GM19099 (cell line): ENCODE data around the gene SLC26A6.

Source experiments
- POLR2A ChIP-seq: IDR thresholded peaks from 3 replicates; pipeline ENCODE4 v1.6.1; 2011; ENCODE audit warnings: low read depth; ENCODE audit not compliant: insufficient read length; ENCODE audit errors: extremely low read depth

The SLC26A6 gene

DNA sequence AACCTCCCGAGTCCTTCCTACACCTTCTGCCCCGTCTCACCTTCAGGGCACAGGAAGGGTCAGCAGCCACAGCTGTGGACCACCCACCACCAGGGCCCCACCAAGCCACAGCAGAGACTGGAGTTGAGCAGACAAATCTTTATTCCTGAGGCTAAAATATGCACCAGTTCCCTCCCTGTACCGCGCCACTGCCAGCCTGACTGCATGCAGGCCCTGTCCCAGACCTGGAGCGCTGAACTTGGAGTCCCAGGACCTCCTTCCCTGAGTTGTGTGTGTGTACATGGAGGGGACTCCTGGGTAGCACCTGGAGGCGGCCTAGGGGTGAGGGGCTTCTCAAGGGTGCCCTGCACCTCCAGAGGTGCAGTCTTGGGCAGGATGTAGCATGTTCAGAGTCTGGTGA, 9.7 kb downstream of the SLC26A6 start:
- no peak for TF ChIP-seq POLR2A

DNA sequence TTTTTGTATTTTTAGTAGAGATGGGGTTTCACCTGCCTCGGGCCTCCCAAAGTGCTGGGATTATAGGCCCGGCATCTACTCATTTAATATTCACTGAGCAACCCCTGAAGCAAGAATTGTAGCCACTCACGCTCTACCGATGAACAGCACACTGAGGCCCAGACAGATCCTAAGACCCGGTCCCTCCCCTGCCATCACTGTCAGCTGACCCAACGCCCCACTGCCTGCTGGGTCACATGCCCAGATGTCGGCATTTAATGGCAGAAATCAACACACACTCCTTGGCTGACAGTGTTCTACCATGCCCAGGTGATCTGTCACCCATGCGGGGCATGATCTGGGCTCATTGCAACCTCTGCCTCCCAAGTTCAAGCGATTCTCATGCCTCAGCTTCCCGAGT, 10.5 kb downstream of the SLC26A6 start:
- TF ChIP-seq POLR2A: no peak

DNA sequence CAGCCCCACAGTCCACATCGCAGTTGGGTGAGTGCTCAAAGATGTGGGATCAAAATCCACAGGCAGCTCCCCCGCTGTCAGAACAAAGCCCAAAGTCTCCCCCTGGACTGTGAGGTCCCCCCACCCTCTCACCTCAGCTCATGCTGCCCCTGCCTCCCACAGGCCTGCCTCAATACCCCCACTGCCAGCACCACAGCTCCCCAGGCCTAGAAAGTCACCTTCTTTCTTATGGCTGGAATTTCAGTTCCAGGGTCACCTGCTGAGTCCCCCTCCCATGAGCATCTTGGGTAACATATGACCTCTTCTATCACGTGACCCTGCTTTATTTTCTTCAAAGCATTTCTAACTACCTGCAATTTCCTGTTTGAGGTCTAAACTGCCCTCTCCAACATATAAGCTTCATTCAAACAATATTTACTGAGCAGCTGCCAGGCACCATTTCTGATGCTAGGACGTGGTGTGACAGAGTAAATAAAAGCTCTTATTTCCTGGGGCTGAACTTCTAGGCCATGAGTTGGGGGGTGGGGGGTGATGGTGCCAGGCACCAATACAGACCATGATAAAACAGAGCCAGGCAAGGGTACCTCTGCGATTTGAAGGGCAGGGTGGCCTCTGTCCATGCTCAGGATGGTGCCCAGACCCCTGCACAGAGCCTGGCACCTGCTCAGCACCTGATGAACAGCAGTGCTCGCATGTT, 11.3 kb downstream of the SLC26A6 start:
- TF ChIP-seq POLR2A: no peak

DNA sequence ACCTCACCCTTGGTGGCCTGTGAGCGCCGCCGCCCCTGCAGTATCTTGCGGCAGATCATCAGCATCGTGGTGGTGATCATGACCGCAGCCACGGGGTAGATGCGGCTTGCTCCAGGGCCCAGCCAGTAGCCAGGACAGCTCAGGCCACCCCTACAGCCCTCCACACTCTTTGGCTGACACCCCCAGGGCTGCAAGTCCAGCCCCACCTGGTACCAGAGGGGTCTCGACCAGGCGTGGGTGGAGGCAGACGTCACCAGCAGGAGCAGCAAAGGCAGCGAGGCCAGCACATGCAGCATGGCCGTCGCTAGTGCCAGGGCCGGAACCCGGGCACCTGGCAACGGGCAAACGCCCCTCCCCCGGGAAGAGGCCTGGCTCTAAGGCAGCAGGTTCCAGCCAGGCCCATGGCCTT, 13.8 kb downstream of the SLC26A6 start, which contains the start of gene TMEM89:
Gene TMEM89, minus strand, starts transcription at position 309 of the 409 bp plus-strand sequence. Its CDS starts 13 bp downstream, at position 296.
- no peak for TF ChIP-seq POLR2A

DNA sequence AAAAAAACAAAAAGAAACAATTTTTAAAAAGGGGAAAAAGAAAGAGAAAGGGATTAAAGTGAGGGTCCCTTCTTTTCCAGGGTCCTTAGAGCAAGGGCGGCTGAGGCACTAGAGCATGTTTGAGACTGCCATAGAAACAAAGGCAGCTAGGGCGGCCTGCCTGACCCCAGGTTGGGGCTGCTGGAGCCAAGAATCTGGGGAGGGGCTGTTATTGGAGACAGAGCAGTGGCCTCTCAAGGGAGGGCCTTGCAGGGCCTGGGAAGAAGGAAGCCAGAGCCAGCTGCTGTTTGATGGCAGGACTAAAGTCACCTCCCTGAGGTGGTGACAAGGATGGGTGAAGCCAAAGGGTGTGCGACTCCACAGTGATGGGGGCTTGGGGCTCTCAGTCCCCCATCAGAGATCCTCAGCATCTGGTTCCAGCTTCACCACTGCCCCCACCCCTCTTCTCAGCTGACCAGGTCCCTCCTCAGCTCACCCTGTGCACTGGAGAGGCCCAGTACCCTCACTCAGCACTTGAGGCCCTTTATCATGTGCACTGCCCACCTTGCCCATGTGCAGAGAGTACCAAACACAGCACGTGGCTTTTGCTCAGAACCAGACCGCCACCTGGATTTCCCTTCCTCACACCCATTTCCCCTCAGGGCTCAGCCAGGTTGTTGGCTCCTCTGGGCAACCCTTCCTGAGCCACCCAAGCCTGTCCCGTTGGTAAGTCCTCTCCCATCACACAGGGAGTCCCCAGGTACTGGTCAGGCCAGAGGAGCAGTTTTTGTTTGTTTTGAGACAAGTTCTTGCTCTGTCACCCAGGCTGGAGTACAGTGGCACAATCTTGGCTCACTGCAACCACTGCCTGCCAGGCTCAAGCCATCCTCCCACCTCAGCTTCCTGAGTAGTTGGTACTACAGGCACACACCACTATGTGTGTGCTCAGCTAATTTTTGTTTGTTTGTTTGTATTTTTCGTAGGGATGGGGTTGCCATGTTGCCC, 15.4 kb downstream of the SLC26A6 start:
- TF ChIP-seq POLR2A: no peak

DNA sequence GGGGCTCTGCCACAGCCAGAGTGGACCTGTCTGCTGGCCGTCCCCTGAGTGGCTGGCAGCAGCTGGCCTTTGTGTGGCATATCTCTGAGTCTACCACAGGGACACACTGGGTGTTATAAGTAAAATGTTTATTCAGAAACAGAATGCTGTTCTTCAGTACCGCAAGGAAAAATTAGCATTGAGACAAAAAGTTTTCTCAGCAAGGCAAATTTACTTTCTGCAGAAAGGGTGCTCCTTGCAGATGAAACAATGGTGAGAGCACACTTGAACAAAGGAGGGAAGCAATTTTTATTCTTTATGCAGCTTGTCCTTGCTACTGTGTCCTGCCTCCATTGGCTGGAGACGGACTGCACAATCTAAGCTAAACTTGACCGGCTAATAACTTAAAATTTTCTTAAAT, 17.7 kb downstream of the SLC26A6 start:
- no peak for TF ChIP-seq POLR2A

DNA sequence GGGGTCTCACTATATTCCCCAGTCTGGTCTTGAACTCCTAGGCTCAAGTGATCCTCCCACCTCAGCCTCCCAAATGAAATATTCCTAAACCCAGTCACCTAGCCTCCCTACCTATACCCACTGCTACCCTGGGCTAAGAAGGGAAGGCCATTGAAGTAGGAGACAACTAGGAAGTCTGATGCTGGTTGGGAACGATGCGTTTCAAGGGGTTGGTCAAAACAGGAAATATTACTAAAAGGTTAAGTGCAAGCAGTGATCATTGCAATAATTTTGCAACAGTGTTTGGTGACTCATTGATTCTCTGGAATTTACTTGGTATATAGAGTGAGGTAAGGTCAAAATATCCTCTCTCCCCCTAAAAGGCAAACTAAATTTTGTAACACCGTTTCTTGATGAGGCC, 21.2 kb downstream of the SLC26A6 start:
- no peak for TF ChIP-seq POLR2A

DNA sequence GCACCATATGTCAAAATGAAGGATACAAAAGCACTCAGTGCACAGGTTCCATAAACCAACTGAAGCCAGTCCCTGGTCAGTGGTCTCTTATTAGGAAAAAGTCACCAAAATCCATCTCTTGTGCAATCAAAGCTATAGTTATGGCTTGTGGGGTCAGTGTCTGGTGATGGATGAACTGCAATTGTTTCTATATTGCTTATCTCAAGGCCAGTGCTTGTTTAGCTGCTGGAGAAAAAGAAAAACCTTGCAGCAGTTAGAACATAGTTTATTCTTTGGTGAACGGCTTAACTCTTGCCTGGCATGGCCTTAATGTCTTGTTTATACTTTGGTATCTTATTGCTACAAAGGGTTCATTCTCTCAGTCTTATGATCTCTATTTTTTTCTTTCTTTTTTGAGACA, 23.0 kb downstream of the SLC26A6 start:
- no peak for TF ChIP-seq POLR2A

DNA sequence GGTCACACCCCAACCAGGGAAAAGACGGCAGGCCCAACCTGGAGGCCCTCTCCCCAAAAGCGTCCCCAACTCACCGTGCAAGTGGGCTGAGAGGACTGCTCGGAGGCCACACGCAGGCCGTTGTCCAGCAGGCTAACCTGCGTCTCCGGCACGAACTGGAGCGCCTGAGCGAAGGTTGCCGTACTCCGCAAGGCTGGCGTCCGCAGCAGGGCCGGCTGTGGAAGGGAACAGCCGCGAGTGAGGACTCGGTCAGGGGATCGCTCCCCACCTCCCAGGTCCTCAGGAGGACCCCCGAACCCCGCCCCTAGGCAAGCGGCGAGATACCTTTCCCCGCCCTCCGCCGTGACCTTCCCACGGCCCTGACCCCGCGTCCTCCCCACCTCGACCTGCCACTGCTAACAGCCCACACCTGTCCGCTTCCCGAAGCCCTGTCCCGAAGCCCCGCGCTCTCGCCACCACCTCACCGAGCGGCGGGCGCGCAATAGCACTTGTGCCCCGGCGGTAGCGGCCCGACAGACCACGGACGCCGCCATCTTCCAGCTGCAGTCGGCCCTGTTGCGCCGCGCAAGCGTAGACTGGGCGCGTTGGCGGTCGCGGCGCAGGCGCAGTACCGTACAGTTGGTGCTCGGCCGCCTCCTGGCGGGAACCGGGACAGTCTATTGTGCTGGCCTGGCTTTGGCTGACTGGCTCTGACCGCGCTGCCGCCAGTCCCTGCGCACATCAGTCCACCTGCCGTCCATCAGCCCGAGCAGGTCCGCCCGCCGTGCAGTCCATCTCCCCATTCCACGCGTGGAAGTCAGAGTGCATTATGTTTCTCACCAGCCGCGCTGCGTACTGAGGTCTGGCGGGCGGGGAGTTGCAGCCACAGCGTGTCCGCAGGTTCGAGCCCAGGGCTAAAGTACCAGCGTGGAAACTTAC, 25.9 kb downstream of the SLC26A6 start, which contains the start of gene UQCRC1:
Gene UQCRC1, minus strand, starts transcription at position 559 of the 918 bp plus-strand sequence. Its CDS starts 26 bp downstream, at position 533.
- peak; percentile 96 for TF ChIP-seq POLR2A

DNA sequence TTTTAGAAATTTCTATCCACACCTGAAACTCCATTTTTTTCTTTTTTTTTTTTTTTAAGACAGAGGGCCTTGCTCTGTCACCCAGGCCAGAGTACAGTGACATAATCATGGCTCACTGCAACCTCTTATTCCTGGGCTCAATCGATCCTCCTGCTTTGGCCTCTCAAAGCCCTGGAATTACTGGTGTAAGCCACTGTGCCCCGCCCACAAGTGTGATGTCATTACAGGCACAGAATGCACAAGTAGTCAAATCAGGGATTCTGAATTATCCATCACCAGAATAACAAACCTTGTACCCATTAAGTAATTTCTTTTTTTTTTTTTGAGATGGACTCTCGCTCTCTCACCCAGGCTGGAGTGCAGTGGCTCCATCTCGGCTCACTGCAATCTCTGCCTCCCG, 27.7 kb downstream of the SLC26A6 start:
- TF ChIP-seq POLR2A: no peak

DNA sequence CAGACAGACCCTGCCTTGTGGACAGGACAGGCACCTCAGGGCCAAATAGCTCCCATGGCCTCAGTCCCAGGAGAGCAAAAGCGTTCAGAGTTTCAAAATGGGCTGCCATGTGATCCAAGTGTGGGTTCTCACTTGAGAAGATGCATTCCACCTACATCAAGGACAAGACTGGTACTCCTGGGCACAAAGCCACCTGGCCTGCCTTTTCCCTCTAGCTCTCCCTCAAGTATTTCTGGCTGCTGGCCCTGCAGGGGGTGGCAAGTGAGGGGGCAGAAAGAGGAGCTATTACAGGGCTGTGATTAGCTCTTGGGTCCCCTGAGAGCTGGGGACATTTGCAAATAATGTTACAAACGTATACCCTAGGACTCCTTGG, 33.7 kb downstream of the SLC26A6 start:
- TF ChIP-seq POLR2A: no peak

DNA sequence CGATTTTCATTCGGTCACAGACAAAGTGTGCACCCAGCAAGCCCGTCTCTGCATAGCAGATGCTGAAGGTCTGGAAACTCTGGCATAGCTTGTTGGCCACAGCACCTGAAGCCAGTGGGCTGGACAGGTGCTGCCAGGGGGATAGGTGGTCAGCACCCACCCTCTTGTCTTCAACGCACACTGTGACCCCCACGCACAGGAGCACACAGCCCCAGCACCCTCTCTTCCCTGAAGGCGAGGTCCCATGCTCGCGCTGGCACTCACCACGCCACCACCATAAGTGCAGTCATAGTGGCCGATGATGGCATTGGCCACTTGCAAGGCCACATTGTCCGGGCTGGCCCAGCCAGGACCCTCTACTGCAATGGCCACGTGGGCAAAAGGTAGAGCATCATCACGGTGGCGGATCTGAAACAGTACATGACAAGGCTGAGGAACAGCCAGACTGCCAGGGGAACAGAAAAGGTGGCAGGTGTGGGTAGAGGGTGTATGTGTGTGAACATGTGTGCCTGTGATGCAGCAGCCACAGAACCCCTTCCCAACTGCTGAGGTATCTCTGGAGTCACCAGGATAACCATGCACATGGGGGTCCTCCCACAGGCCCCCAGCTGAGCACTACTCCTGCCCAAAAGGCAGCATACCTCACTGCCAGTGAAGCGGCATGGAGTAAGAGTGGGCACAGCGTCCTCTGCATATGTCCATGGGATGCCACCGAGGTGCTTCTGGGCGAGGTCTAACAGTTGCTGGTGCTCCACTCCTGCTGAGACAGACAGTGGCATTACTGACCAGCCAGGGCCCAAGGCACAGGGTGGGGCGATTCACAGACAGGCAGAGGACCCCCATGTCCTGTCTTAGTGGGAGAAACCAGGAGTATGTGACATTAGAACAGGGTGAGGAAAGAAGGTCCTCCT, 34.3 kb downstream of the SLC26A6 start:
- no peak for TF ChIP-seq POLR2A

DNA sequence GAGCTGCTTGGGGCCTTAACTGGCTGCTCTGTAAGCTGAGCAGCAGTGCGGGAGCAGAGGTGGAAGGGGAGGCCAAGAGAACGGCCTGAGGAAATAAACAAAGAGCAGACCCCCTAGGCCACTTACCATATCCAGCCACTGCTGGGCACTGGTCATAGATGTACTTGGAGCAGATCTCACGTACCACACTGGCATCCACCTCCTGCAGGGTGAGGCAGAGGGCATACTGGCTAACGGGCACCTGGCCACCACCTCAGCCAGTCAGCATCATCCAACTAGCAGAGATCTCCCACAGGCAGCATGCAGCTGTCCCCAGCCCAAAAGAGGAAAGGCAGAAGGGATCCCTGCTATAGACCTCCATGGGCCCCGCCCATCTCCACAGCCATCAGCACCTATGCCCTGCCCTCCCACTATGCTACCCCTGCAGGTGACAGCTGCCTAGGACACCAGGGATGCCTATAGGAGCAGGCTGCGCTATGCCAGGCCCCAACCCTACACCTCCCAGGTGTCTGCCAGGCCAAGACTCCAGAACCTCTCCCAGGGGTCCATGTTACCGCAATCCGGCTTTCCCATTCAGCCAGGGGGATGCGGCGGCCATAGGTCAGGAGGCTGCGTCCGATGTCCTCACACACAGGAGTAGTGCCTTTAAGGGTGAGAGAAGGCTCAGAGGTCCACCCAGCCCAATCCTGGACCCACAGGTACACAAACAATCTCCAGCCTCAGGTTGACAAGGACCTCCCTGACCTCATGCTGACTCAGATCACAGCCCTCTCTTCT, 35.6 kb downstream of the SLC26A6 start:
- TF ChIP-seq POLR2A: no peak
